ENCODE data around the gene CD74. TPM values are rescaled to one million over a fixed set of nuclear protein-coding genes. Genes with fewer than 3 reads are reported as not detected.
A peak's percentile ranks its signal among the peaks of the same experiment; 100 is the strongest.

The CD74 gene
- total RNA-seq, 3 donors from 2014 or later (not counting 1 experiment from before 2014, with no cell fraction given) = 550 to 913 (median 748) TPM

DNA sequence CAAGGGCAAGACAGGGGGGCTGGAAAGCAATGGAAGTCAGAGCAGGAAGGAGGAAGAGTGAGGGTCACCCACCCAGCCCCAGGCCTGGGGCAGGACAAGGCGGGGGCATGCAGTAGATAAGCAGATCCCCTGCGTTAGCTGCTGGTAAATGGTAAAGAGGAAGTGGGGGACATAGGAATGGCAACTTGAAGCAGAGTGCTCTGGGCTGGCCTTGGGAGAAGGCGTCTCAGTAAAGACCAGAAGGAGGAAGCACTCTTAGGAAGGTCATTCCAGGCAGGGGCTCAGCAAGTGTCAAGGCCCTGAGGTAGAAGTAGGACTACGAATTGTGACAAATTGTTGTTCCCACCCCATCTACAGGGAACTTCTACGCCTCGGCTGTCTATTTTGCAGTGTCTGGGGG lies 40.1 kb downstream of the CD74 start:
- DNase-seq (no peak), ATAC-seq (no peak)
- H3K4me1 ChIP-seq (ENCODE audit: control insufficient read depth, insufficient read depth, low read length) = peaks cover 25% of the 10 kb centered on the region
- no peak overlapping the region for H3K4me3 ChIP-seq (ENCODE audit: low read length)
- H3K4me1 Mint-ChIP-seq = peaks cover 12 to 33% of the 10 kb centered on the region in 2 donors
- WGBS (ENCODE audit: insufficient coverage) = 95% methylated on average over 6 of the region's 6 CpGs
- H3K4me3 Mint-ChIP-seq = no peak overlapping the region
- intact Hi-C loops (cut with micrococcal nuclease) = no loop called here
- H3K9me3 Mint-ChIP-seq = no peaks in the 10 kb centered on the region
- H3K27me3 ChIP-seq (ENCODE audit: control insufficient read depth, insufficient read depth, low read length) = no peaks in the 10 kb centered on the region
- peaks cover 91% of the 10 kb centered on the region for H3K36me3 ChIP-seq (ENCODE audit: control insufficient read depth, insufficient read depth, low read length)
- TF ChIP-seq, protein P1, sequence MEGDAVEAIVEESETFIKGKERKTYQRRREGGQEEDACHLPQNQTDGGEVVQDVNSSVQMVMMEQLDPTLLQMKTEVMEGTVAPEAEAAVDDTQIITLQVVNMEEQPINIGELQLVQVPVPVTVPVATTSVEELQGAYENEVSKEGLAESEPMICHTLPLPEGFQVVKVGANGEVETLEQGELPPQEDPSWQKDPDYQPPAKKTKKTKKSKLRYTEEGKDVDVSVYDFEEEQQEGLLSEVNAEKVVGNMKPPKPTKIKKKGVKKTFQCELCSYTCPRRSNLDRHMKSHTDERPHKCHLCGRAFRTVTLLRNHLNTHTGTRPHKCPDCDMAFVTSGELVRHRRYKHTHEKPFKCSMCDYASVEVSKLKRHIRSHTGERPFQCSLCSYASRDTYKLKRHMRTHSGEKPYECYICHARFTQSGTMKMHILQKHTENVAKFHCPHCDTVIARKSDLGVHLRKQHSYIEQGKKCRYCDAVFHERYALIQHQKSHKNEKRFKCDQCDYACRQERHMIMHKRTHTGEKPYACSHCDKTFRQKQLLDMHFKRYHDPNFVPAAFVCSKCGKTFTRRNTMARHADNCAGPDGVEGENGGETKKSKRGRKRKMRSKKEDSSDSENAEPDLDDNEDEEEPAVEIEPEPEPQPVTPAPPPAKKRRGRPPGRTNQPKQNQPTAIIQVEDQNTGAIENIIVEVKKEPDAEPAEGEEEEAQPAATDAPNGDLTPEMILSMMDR (IDR thresholded peaks at IDR 0.05) = no peak
- H3K9me3 ChIP-seq (ENCODE audit: control insufficient read depth, insufficient read depth, low read length) = no peaks in the 10 kb centered on the region
- no peak overlapping the region for H3K27ac Mint-ChIP-seq
- peaks cover 9% of the 10 kb centered on the region for H3K36me3 Mint-ChIP-seq
- H3K27ac ChIP-seq (ENCODE audit: low read length) = no peak overlapping the region
- H3K27me3 Mint-ChIP-seq (ENCODE audit: low read depth in 2 of 2) = no peaks in the 10 kb centered on the region

DNA sequence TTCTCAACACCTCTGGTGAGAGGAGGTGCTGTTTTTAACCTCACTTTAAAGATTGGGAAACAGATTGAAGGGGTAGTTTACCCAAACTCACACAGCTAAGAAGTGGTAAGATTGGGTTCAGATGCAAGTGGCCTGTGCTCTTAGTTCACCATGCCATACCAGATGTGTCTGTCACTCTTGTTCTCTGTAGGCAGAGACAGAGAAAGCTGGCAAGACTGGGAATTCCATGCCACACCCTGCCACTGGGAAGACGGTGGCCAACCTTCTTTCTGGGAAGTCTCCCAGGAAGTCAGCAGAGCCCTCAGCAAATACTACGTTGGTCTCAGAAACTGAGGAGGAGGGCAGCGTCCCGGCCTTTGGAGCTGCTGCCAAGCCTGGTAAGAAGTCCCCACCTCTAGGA lies 44.2 kb downstream of the CD74 start:
- Mint-ChIP-seq H3K27me3 (ENCODE audit: low read depth in 2 of 2) (no peaks in the 10 kb centered on the region), H3K36me3 (peaks cover 19% of the 10 kb centered on the region), H3K9me3 (no peaks in the 10 kb centered on the region), H3K27ac (no peak overlapping the region), H3K4me3 (no peak overlapping the region), H3K4me1 (peaks cover 0 to 3% of the 10 kb centered on the region in 2 donors)
- no peak for ATAC-seq
- WGBS (ENCODE audit: insufficient coverage) = over 99% methylated on average over 4 of the region's 4 CpGs
- intact Hi-C loops (cut with micrococcal nuclease) = no loop called here
- no peak for DNase-seq
- Histone ChIP-seq H3K27ac (ENCODE audit: low read length) (no peak overlapping the region), H3K9me3 (ENCODE audit: control insufficient read depth, insufficient read depth, low read length) (no peaks in the 10 kb centered on the region), H3K36me3 (ENCODE audit: control insufficient read depth, insufficient read depth, low read length) (peaks cover 86% of the 10 kb centered on the region), H3K27me3 (ENCODE audit: control insufficient read depth, insufficient read depth, low read length) (no peaks in the 10 kb centered on the region), H3K4me1 (ENCODE audit: control insufficient read depth, insufficient read depth, low read length) (no peaks in the 10 kb centered on the region), H3K4me3 (ENCODE audit: low read length) (no peak overlapping the region)
- TF ChIP-seq, protein P1 (IDR thresholded peaks at IDR 0.05) = no peak

DNA sequence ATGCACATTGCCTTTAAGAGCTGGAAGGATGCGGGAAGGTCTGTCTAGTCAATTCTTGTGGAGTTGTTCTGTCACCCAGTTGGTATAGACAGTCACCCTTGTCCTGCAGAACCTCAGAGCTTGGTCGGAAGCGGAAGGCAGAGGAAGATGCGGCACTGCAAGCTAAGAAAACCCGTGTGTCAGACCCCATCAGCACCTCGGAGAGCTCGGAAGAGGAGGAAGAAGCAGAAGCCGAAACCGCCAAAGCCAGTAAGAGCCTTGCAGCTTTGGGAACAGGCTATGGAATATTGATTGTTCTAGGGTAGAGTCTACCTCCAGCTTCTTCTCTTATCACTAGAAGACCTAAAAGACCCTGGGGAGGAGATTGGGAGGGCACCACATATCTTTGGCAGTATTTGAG lies 48.7 kb downstream of the CD74 start:
- intact Hi-C loops (cut with micrococcal nuclease) = no loop called here
- no peak overlapping the region for H3K4me3 ChIP-seq (ENCODE audit: low read length)
- Mint-ChIP-seq H3K27me3 (ENCODE audit: low read depth in 2 of 2) (no peaks in the 10 kb centered on the region), H3K27ac (no peak overlapping the region), H3K9me3 (no peaks in the 10 kb centered on the region), H3K36me3 (peaks cover 19% of the 10 kb centered on the region), H3K4me3 (no peak overlapping the region), H3K4me1 (peaks cover 14 to 23% of the 10 kb centered on the region in 2 donors)
- H3K27ac ChIP-seq (ENCODE audit: low read length) = no peak overlapping the region
- WGBS (ENCODE audit: insufficient coverage) = 98% methylated on average over 7 of the region's 9 CpGs
- TF ChIP-seq, protein P1 (IDR thresholded peaks at IDR 0.05) = no peak
- no peaks in the 10 kb centered on the region for H3K27me3 ChIP-seq (ENCODE audit: control insufficient read depth, insufficient read depth, low read length)
- peaks cover 73% of the 10 kb centered on the region for H3K36me3 ChIP-seq (ENCODE audit: control insufficient read depth, insufficient read depth, low read length)
- peaks cover 4% of the 10 kb centered on the region for H3K4me1 ChIP-seq (ENCODE audit: control insufficient read depth, insufficient read depth, low read length)
- ATAC-seq (no peak), DNase-seq (no peak)
- H3K9me3 ChIP-seq (ENCODE audit: control insufficient read depth, insufficient read depth, low read length) = no peaks in the 10 kb centered on the region

DNA sequence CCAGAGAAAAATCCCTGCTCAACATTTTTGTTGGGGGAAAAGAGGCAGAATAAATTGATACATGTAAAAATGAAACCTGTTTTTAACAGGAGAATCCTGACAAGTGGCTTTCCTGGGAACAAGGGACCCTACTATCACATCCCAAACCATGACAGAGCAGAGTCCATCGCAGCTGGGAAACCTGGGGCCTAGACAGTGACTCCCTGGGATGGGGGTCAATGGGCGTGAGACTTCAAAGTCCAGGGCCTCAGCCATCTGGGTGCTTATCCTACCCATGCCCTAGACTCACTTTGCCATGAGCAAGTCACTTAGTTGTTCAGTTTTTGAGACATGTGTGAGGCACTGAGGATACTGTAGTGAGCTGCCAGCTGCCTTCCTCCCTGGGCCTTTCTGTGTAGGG lies 49.5 kb downstream of the CD74 start:
- Mint-ChIP-seq H3K27ac (peak overlapping the region; percentile 10 to 35), H3K36me3 (peaks cover 17% of the 10 kb centered on the region), H3K27me3 (ENCODE audit: low read depth in 2 of 2) (no peaks in the 10 kb centered on the region), H3K4me1 (peaks cover 14 to 23% of the 10 kb centered on the region in 2 donors), H3K4me3 (no peak overlapping the region), H3K9me3 (no peaks in the 10 kb centered on the region)
- H3K27ac ChIP-seq (ENCODE audit: low read length) = no peak overlapping the region
- H3K27me3 ChIP-seq (ENCODE audit: control insufficient read depth, insufficient read depth, low read length) = no peaks in the 10 kb centered on the region
- peaks cover 11% of the 10 kb centered on the region for H3K4me1 ChIP-seq (ENCODE audit: control insufficient read depth, insufficient read depth, low read length)
- no peak for ATAC-seq
- intact Hi-C loops (cut with micrococcal nuclease) = no loop called here
- no peak overlapping the region for H3K4me3 ChIP-seq (ENCODE audit: low read length)
- WGBS (ENCODE audit: insufficient coverage) = 100% methylated on average over 2 of the region's 2 CpGs
- TF ChIP-seq, protein P1 (IDR thresholded peaks at IDR 0.05) = no peak
- no peaks in the 10 kb centered on the region for H3K9me3 ChIP-seq (ENCODE audit: control insufficient read depth, insufficient read depth, low read length)
- DNase-seq = no peak
- H3K36me3 ChIP-seq (ENCODE audit: control insufficient read depth, insufficient read depth, low read length) = peaks cover 64% of the 10 kb centered on the region
